Left renal pelvis (tissue), 4 donors: ENCODE results near the gene UBE2J2. TPM values are rescaled to one million over a fixed set of nuclear protein-coding genes. Genes with fewer than 3 reads are reported as not detected.

Source experiments
- DNase-seq, 4 donors: peaks; one replicate each; pipeline ENCODE4 v3.0.0-alpha.2; 2013; ENCODE audit warnings: low read depth in 4 of 4, low spot score in 3 of 4
- polyA plus RNA-seq, 4 donors: library from polyadenylated mRNA; unstranded; fragments of 120-200 nt; gene quantifications; one replicate each; pipeline ENCODE4 v1.2.1, GENCODE V29; 2013; ENCODE audit not compliant: insufficient read length in 4 of 4

Gene UBE2J2
- polyA plus RNA-seq, 4 donors: 43.8 to 68.3 (median 49.3) TPM

- no peak for DNase-seq
Measured at GRCh38 chr1:1296070-1297061, 22.7 kb upstream of the UBE2J2 start.

GRCh38 chr1:1295154-1295923 lies 21.7 kb upstream of the UBE2J2 start:
- DNase-seq: no peak

GRCh38 chr1:1294250-1294890 lies 20.7 kb upstream of the UBE2J2 start:
- DNase-seq: no peak

- no peak for DNase-seq
Measured at GRCh38 chr1:1293263-1294249, 19.9 kb upstream of the UBE2J2 start.

GRCh38 chr1:1292851-1293250 lies 19.2 kb upstream of the UBE2J2 start:
- DNase-seq: no peak

- DNase-seq: no peak
Measured at GRCh38 chr1:1292442-1292779, 18.8 kb upstream of the UBE2J2 start.

- DNase-seq: peak in 2 of 4 donors; percentile 55 to 62
Measured at GRCh38 chr1:1291548-1292441, 18.1 kb upstream of the UBE2J2 start.

- no peak for DNase-seq
Measured at GRCh38 chr1:1291023-1291528, 17.4 kb upstream of the UBE2J2 start.

- DNase-seq: no peak
Measured at GRCh38 chr1:1290238-1290731, 16.6 kb upstream of the UBE2J2 start.

- DNase-seq: no peak
Measured at GRCh38 chr1:1287288-1288110, 13.8 kb upstream of the UBE2J2 start.

- no peak for DNase-seq
Measured at GRCh38 chr1:1286313-1287261, 12.9 kb upstream of the UBE2J2 start.

- DNase-seq: no peak
Measured at GRCh38 chr1:1285611-1286311, 12.1 kb upstream of the UBE2J2 start.

- DNase-seq: no peak
Measured at GRCh38 chr1:1285102-1285571, 11.5 kb upstream of the UBE2J2 start.

- no peak for DNase-seq
Measured at GRCh38 chr1:1284221-1285101, 10.8 kb upstream of the UBE2J2 start.

GRCh38 chr1:1283821-1284220 lies 10.2 kb upstream of the UBE2J2 start:
- no peak for DNase-seq
